GM23338 (cell line): ENCODE data around the gene TFEB. TPM values are rescaled to one million over a fixed set of nuclear protein-coding genes. Genes with fewer than 3 reads are reported as not detected.

Experiments used
- ATAC-seq: fragments of 200-7000 bp; cut with Tn5 transposase; 3 replicates; pipeline ENCODE4 v1.9.1; 2020
- DNase-seq: peaks from one replicate; pipeline ENCODE4 v3.0.0-alpha.2; 2015; ENCODE audit warnings: low spot score
- H2AFZ ChIP-seq: fragments of 200-600 bp; sonication (generic); 2 replicates; pipeline ENCODE4 v1.8.0; 2016; ENCODE audit warnings: antibody characterized with exemption, mild to moderate bottlenecking, moderate library complexity
- H3F3A ChIP-seq: fragments of 200-600 bp; sonication (generic); replicated peaks from 2 replicates; pipeline ENCODE4 v1.8.0; 2017; ENCODE audit warnings: antibody characterized with exemption, mixed run types, low read depth
- H3K27ac ChIP-seq: fragments of 200-600 bp; sonication (generic); 2 replicates; pipeline ENCODE4 v1.6.1; 2016; ENCODE audit warnings: low read depth
- H3K27me3 ChIP-seq: fragments of 200-600 bp; sonication (generic); 2 replicates; pipeline ENCODE4 v1.8.0; 2016; ENCODE audit warnings: mild to moderate bottlenecking, mixed run types, moderate library complexity; ENCODE audit not compliant: insufficient read depth
- H3K36me3 ChIP-seq: fragments of 200-600 bp; sonication (generic); 2 replicates; pipeline ENCODE4 v1.8.0; 2016; ENCODE audit warnings: mild to moderate bottlenecking; ENCODE audit not compliant: insufficient read depth
- H3K4me1 ChIP-seq: fragments of 200-600 bp; sonication (generic); 2 replicates; pipeline ENCODE4 v1.8.0; 2016; ENCODE audit warnings: mild to moderate bottlenecking, moderate library complexity; ENCODE audit not compliant: insufficient read depth
- H3K4me2 ChIP-seq: fragments of 200-600 bp; sonication (generic); 2 replicates; pipeline ENCODE4 v1.7.1; 2017; ENCODE audit warnings: mixed run types
- H3K4me3 ChIP-seq: fragments of 200-600 bp; sonication (generic); 2 replicates; pipeline ENCODE4 v1.6.1; 2016; ENCODE audit warnings: mixed run types
- H3K79me2 ChIP-seq: fragments of 200-600 bp; sonication (generic); replicated peaks from 2 replicates; pipeline ENCODE4 v1.8.0; 2017; ENCODE audit warnings: mild to moderate bottlenecking; ENCODE audit not compliant: insufficient read depth
- H3K9me2 ChIP-seq: fragments of 200-600 bp; sonication (generic); 2 replicates; pipeline ENCODE4 v1.8.0; 2017; ENCODE audit not compliant: insufficient read depth
- H4K20me1 ChIP-seq: fragments of 200-600 bp; sonication (generic); replicated peaks from 2 replicates; pipeline ENCODE4 v1.8.0; 2017; ENCODE audit warnings: mild to moderate bottlenecking; ENCODE audit not compliant: insufficient read depth
- H3K27ac Mint-ChIP-seq: 2 replicates; pipeline ENCODE4 v1.8.0; 2020; ENCODE audit warnings: inconsistent platforms, mild to moderate bottlenecking, moderate library complexity, mixed read lengths
- H3K27me3 Mint-ChIP-seq: 3 replicates; pipeline ENCODE4 v1.8.0; 2022; ENCODE audit warnings: low read depth, mild to moderate bottlenecking, moderate library complexity, mixed read lengths, inconsistent platforms; ENCODE audit not compliant: insufficient read depth, poor library complexity
- H3K36me3 Mint-ChIP-seq: 3 replicates; pipeline ENCODE4 v1.8.0; 2021; ENCODE audit warnings: low read depth, mild to moderate bottlenecking, inconsistent platforms, moderate library complexity, mixed read lengths
- H3K4me1 Mint-ChIP-seq: 3 replicates; pipeline ENCODE4 v1.8.0; 2020; ENCODE audit warnings: mild to moderate bottlenecking, inconsistent platforms, mixed read lengths
- H3K4me3 Mint-ChIP-seq: 3 replicates; pipeline ENCODE4 v1.8.0; 2021; ENCODE audit warnings: moderate library complexity, mild to moderate bottlenecking, inconsistent platforms, mixed read lengths
- H3K9me3 Mint-ChIP-seq: 3 replicates; pipeline ENCODE4 v1.8.0; 2020; ENCODE audit warnings: moderate library complexity, mild to moderate bottlenecking, inconsistent platforms, mixed read lengths
- CTCF ChIP-seq, 2 experiments: fragments of 200-600 bp in 1 of 2; sonication (generic) in 1 of 2; conservative IDR thresholded peaks; 2 replicates each; pipeline versions ENCODE4 v1.5.1 to v1.6.1; 2016 to 2017; ENCODE audit warnings: antibody characterized with exemption in 2 of 2, low read depth in 2 of 2, mild to moderate bottlenecking in 2 of 2, moderate library complexity in 1 of 2
- ETS1 ChIP-seq: IDR thresholded peaks from 2 replicates; pipeline ENCODE4 v1.6.1; 2016; ENCODE audit warnings: antibody characterized with exemption
- EZH2 ChIP-seq: fragments of 200-600 bp; sonication (generic); IDR thresholded peaks from one replicate; pipeline ENCODE4 v1.8.0; 2017; ENCODE audit warnings: antibody characterized with exemption, mild to moderate bottlenecking, low read depth; ENCODE audit not compliant: unreplicated experiment
- EZH2phosphoT487 ChIP-seq: fragments of 200-600 bp; sonication (generic); IDR thresholded peaks from one replicate; pipeline ENCODE4 v1.8.1; 2018; ENCODE audit warnings: antibody characterized with exemption; ENCODE audit not compliant: unreplicated experiment
- POLR2AphosphoS5 ChIP-seq: IDR thresholded peaks from 2 replicates; pipeline ENCODE4 v1.6.1; 2016; ENCODE audit warnings: antibody characterized with exemption, low read depth
- STAT1 ChIP-seq: IDR thresholded peaks from one replicate; pipeline ENCODE4 v1.6.1; 2016; ENCODE audit warnings: antibody characterized with exemption; ENCODE audit not compliant: unreplicated experiment
- ZNF114 ChIP-seq: fragments of 250-450 bp; sonication (Bioruptor Pico); IDR thresholded peaks from 2 replicates; pipeline ENCODE4 v1.5.0; 2020; ENCODE audit warnings: mild to moderate bottlenecking, moderate library complexity
- ZNF331 ChIP-seq: fragments of 250-450 bp; sonication (Bioruptor Pico); IDR thresholded peaks from 2 replicates; pipeline ENCODE4 v1.5.0; 2020; ENCODE audit warnings: low read depth, mild to moderate bottlenecking, moderate library complexity
- ZNF462 ChIP-seq: fragments of 250-450 bp; sonication (Bioruptor Pico); IDR thresholded peaks from 2 replicates; pipeline ENCODE4 v1.5.0; 2020; ENCODE audit warnings: mild to moderate bottlenecking, moderate library complexity
- polyA plus RNA-seq: library from polyadenylated mRNA; unstranded; fragments of >200 nt; fragmentation: Nextera tagmentation; extraction: Ambion mirVana; gene quantifications from 2 replicates; pipeline ENCODE4 v1.2.1, GENCODE V29; 2016
- total RNA-seq: library from RNA; depleted of rRNA; stranded (reverse); fragments of >200 nt; shearing (Covaris generic); gene quantifications from 2 replicates; pipeline ENCODE4 v1.2.3, GENCODE V29; 2014

TFEB gene
- total and polyA plus RNA-seq, 2 experiments from 2014 or later, result 1.3 to 4.3 TPM

GRCh38 chr6:41674231-41675000, 61.0 kb downstream of the TFEB start (continued):
- TF ChIP-seq STAT1 (no peak), ZNF331 (no peak), ZNF114 (CRISPR knock-in tag) (no peak), POLR2AphosphoS5 (no peak), ZNF462 (no peak)

- Histone ChIP-seq H2AFZ (peak overlapping the region; percentile 83; the same call in 1 of the 2 replicates), H3K4me2 (no peak overlapping the region), H3F3A (no peaks in the 10 kb centered on the region), H3K4me3 (no peak overlapping the region), H3K27ac (no peak overlapping the region), H3K9me2 (no peaks in the 10 kb centered on the region), H3K4me1 (peaks cover 15% of the 10 kb centered on the region; the same call in 1 of the 2 replicates), H3K79me2 (no peaks in the 10 kb centered on the region), H3K36me3 (no peaks in the 10 kb centered on the region), H3K27me3 (no peaks in the 10 kb centered on the region), H4K20me1 (no peaks in the 10 kb centered on the region)
- H3K36me3 Mint-ChIP-seq, result no peaks in the 10 kb centered on the region
- peak; percentile 20; the same call in 2 of the 3 replicates for ATAC-seq
- H3K9me3 Mint-ChIP-seq, result peaks cover 3% of the 10 kb centered on the region; the same call in 1 of the 3 replicates
- H3K4me1 Mint-ChIP-seq, result peaks cover 29% of the 10 kb centered on the region; the same call in 2 of the 3 replicates
- peaks cover 18% of the 10 kb centered on the region for H3K27me3 Mint-ChIP-seq
- H3K27ac Mint-ChIP-seq, result no peak overlapping the region
- no peak overlapping the region for H3K4me3 Mint-ChIP-seq
- DNase-seq, result no peak
- no peak for TF ChIP-seq ETS1
- TF ChIP-seq ZNF331, result no peak
- no peak for TF ChIP-seq POLR2AphosphoS5
- no peak for TF ChIP-seq STAT1
- no peak for TF ChIP-seq ZNF114 (CRISPR knock-in tag)
- TF ChIP-seq EZH2, result no peak
- TF ChIP-seq EZH2phosphoT487, result no peak
- no peak for TF ChIP-seq CTCF (conservative IDR thresholded peaks at IDR 0.05; ENCODE audit: low read depth in 2 of 2)
These were observed 61.8 kb downstream of the TFEB start for GRCh38 chr6:41673704-41674000.
